C4-2B (cell line): Measurements from ENCODE around the gene RRAD.

ENCODE experiments used
- H3K27ac ChIP-seq: fragments of 450-650 bp; 2 replicates; pipeline ENCODE4 v1.5.1; 2017
- CTCF ChIP-seq: fragments of 450-650 bp; conservative IDR thresholded peaks from 2 replicates; pipeline ENCODE4 v1.5.1; 2017; ENCODE audit warnings: mild to moderate bottlenecking
- ZFX ChIP-seq: fragments of 450-650 bp; IDR thresholded peaks from 2 replicates; pipeline ENCODE4 v1.6.1; 2017

Gene RRAD

GRCh38 chr16:66894948-66895688 is 30.2 kb downstream of the RRAD start:
- H3K27ac ChIP-seq: no peak overlapping the region
- no peak for TF ChIP-seq ZFX
- TF ChIP-seq CTCF: peak; percentile 76

GRCh38 chr16:66894055-66894454 is 31.3 kb downstream of the RRAD start:
- no peak overlapping the region for H3K27ac ChIP-seq
- TF ChIP-seq ZFX (no peak), CTCF (no peak)

- no peak for TF ChIP-seq ZFX
- TF ChIP-seq CTCF: no peak
These were observed 33.5 kb downstream of the RRAD start for GRCh38 chr16:66891797-66892196.

GRCh38 chr16:66891360-66891759 is 34.0 kb downstream of the RRAD start:
- TF ChIP-seq CTCF (no peak), ZFX (no peak)
- no peak overlapping the region for H3K27ac ChIP-seq

More at GRCh38 chr16:66891797-66892196, 33.5 kb downstream of the RRAD start:
- no peak overlapping the region for H3K27ac ChIP-seq

GRCh38 chr16:66890799-66891198 is 34.5 kb downstream of the RRAD start:
- no peak for TF ChIP-seq CTCF
- TF ChIP-seq ZFX: no peak
- H3K27ac ChIP-seq: no peak overlapping the region

- H3K27ac ChIP-seq: no peak overlapping the region
- TF ChIP-seq ZFX (no peak), CTCF (no peak)
These were observed 35.7 kb downstream of the RRAD start for GRCh38 chr16:66889622-66890021.

GRCh38 chr16:66888647-66889615 is 36.4 kb downstream of the RRAD start:
- H3K27ac ChIP-seq: no peak overlapping the region
- TF ChIP-seq ZFX (no peak), CTCF (no peak)
